K562 (cell line): ENCODE measurements around the gene MRGPRF. TPM values are rescaled to one million over a fixed set of nuclear protein-coding genes. Genes with fewer than 3 reads are reported as not detected.

Experiments
- CBX1 ChIP-seq: sonication (generic); IDR thresholded peaks from 2 replicates; pipeline ENCODE4 v1.6.1; 2016; ENCODE audit warnings: antibody characterized with exemption, low read depth, mild to moderate bottlenecking
- CBX8 ChIP-seq: fragments of 200-600 bp; sonication (generic); IDR thresholded peaks from 2 replicates; pipeline ENCODE4 v1.6.1; 2012; ENCODE audit warnings: borderline replicate concordance, mixed run types, low read depth, mild to moderate bottlenecking, moderate library complexity, mixed read lengths, low read length, control low read depth, inconsistent platforms; ENCODE audit not compliant: poor library complexity, severe bottlenecking; ENCODE audit errors: extremely low read depth
- CEBPB ChIP-seq: fragments of 450-650 bp; IDR thresholded peaks from 2 replicates; pipeline ENCODE4 v1.6.1; 2016; ENCODE audit warnings: missing genetic modification characterization, missing compliant biosample characterization
- JUNB ChIP-seq: fragments of 450-650 bp; formaldehyde crosslinking; conservative IDR thresholded peaks from 2 replicates; pipeline ENCODE4 v1.4.0; 2020; ENCODE audit warnings: mild to moderate bottlenecking
- L3MBTL2 ChIP-seq: fragments of 450-650 bp; IDR thresholded peaks from 2 replicates; pipeline ENCODE4 v1.6.1; 2016; ENCODE audit warnings: mild to moderate bottlenecking, moderate library complexity
- MBD1 ChIP-seq: fragments of 250-450 bp; sonication (Bioruptor Pico); IDR thresholded peaks from 2 replicates; pipeline ENCODE4 v1.8.0; 2022; ENCODE audit warnings: inconsistent platforms
- MEIS2 ChIP-seq: fragments of 450-650 bp; IDR thresholded peaks from 2 replicates; pipeline ENCODE4 v1.6.1; 2014; ENCODE audit warnings: mild to moderate bottlenecking; ENCODE audit not compliant: partially characterized antibody
- NR1H2 ChIP-seq: sonication (generic); formaldehyde crosslinking; IDR thresholded peaks from 2 replicates; pipeline ENCODE4 v1.4.0; 2020; ENCODE audit warnings: mild to moderate bottlenecking, missing genetic modification reagents
- POLR2G ChIP-seq: fragments of 200-400 bp; formaldehyde crosslinking; IDR thresholded peaks from 2 replicates; pipeline ENCODE4 v1.6.1; 2017; ENCODE audit warnings: low read depth, mild to moderate bottlenecking, antibody characterized with exemption, low read length, moderate library complexity
- PTBP1 ChIP-seq: fragments of 200-400 bp; formaldehyde crosslinking; IDR thresholded peaks from 2 replicates; pipeline ENCODE4 v1.6.1; 2017; ENCODE audit warnings: low read depth, low read length
- RB1 ChIP-seq: fragments of 450-650 bp; IDR thresholded peaks from 2 replicates; pipeline ENCODE4 v1.6.1; 2017; ENCODE audit warnings: low read depth, mild to moderate bottlenecking
- RBBP5 ChIP-seq: fragments of 200-600 bp; sonication (generic); IDR thresholded peaks from 2 replicates; pipeline ENCODE4 v1.6.1; 2012; ENCODE audit warnings: borderline replicate concordance, mild to moderate bottlenecking, low read length, control low read depth, inconsistent platforms; ENCODE audit not compliant: insufficient read depth, poor library complexity, severe bottlenecking
- SMARCA5 ChIP-seq: fragments of 450-650 bp; IDR thresholded peaks from 2 replicates; pipeline ENCODE4 v1.6.1; 2016
- SRSF3 ChIP-seq: fragments of 200-400 bp; formaldehyde crosslinking; IDR thresholded peaks from 2 replicates; pipeline ENCODE4 v1.6.1; 2016; ENCODE audit warnings: mild to moderate bottlenecking, low read length, moderate library complexity; ENCODE audit not compliant: insufficient read depth
- TCF3 ChIP-seq: sonication (generic); formaldehyde crosslinking; IDR thresholded peaks from 2 replicates; pipeline ENCODE4 v1.4.0; 2020; ENCODE audit warnings: mild to moderate bottlenecking, missing genetic modification reagents
- TGIF2 ChIP-seq: sonication (generic); formaldehyde crosslinking; IDR thresholded peaks from 2 replicates; pipeline ENCODE4 v1.8.1; 2022; ENCODE audit warnings: mild to moderate bottlenecking, missing genetic modification reagents, moderate library complexity
- ZBTB26 ChIP-seq: fragments of 450-650 bp; formaldehyde crosslinking; IDR thresholded peaks from 2 replicates; pipeline ENCODE4 v1.4.0; 2022; ENCODE audit warnings: missing genetic modification characterization
- polyA plus RNA-seq, 8 experiments: library from polyadenylated mRNA; depleted of rRNA in 4 of 8; stranded (reverse) in 5 of 8; unstranded in 3 of 8; fragments of >200 nt; fragmentation: Nextera tagmentation in 2 of 8; fragmentation: Illumina TruSeq in 1 of 8; extraction: Ambion mirVana in 2 of 8; extraction: Trizol in 1 of 8; gene quantifications; 2 replicates each; pipeline versions ENCODE4 v1.2.1 to v1.2.3, GENCODE V29; 2011 to 2014; ENCODE audit warnings: inconsistent platforms in 1 of 8, missing spikeins in 1 of 8
- total RNA-seq, 7 experiments: library from RNA; depleted of rRNA in 6 of 7; stranded (reverse); fragments of >200 nt in 6 of 7; fragmentation: Illumina TruSeq in 2 of 7; extraction: Trizol in 2 of 7; gene quantifications; 2 replicates each; pipeline versions ENCODE4 v1.2.1 to v1.2.3, GENCODE V29; 2011 to 2021; ENCODE audit warnings: low replicate concordance in 1 of 7
- TF ChIP-seq, protein P1 (sequence below), 3 experiments: fragments of 200-800 bp in 1 of 3; fragments of 250-450 bp in 1 of 3; fragments of 450-650 bp in 1 of 3; sonication (Bioruptor Pico) in 1 of 3; sonication (Bioruptor generic) in 1 of 3; formaldehyde crosslinking in 1 of 3; IDR thresholded peaks; 2 replicates each; pipeline versions ENCODE4 v1.6.1 to v1.8.0; 2016 to 2022; ENCODE audit warnings: mild to moderate bottlenecking in 2 of 3, missing genetic modification characterization in 2 of 3, missing compliant biosample characterization in 1 of 3, moderate library complexity in 1 of 3
- TF ChIP-seq, protein P2 (sequence below): fragments of 250-450 bp; sonication (Bioruptor Pico); IDR thresholded peaks from 2 replicates; pipeline ENCODE4 v1.4.0; 2020; ENCODE audit warnings: mild to moderate bottlenecking

The MRGPRF gene
- total and polyA plus RNA-seq, 9 of the 15 experiments (the other 6 are each of a cell fraction or from before 2014, with no cell fraction given), result not detected

GRCh38 chr11:69048694-69049489 is 35.8 kb upstream of the MRGPRF start, which contains the start of gene TPCN2 (continued):
- TF ChIP-seq MBD1 (CRISPR knock-in tag) (no peak), RBBP5 (peak; percentile 40), TCF3 (CRISPR knock-in tag) (no peak), ZBTB26 (CRISPR knock-in tag) (no peak), PTBP1 (no peak), CBX8 (no peak), NR1H2 (CRISPR knock-in tag) (0 out of 2 replicates have a peak, but pooled peaks have one; percentile 39), SRSF3 (no peak), TGIF2 (CRISPR knock-in tag) (no peak; the same call in 1 of the 2 replicates), MEIS2 (peak; percentile 79), JUNB (CRISPR knock-in tag) (no peak), SMARCA5 (no peak), L3MBTL2 (0 out of 2 replicates have a peak, but pooled peaks have one; percentile 28), CBX1 (no peak), POLR2G (peak; percentile 86), CEBPB (no peak), RB1 (peak; percentile 78)
- TF ChIP-seq, protein P1, sequence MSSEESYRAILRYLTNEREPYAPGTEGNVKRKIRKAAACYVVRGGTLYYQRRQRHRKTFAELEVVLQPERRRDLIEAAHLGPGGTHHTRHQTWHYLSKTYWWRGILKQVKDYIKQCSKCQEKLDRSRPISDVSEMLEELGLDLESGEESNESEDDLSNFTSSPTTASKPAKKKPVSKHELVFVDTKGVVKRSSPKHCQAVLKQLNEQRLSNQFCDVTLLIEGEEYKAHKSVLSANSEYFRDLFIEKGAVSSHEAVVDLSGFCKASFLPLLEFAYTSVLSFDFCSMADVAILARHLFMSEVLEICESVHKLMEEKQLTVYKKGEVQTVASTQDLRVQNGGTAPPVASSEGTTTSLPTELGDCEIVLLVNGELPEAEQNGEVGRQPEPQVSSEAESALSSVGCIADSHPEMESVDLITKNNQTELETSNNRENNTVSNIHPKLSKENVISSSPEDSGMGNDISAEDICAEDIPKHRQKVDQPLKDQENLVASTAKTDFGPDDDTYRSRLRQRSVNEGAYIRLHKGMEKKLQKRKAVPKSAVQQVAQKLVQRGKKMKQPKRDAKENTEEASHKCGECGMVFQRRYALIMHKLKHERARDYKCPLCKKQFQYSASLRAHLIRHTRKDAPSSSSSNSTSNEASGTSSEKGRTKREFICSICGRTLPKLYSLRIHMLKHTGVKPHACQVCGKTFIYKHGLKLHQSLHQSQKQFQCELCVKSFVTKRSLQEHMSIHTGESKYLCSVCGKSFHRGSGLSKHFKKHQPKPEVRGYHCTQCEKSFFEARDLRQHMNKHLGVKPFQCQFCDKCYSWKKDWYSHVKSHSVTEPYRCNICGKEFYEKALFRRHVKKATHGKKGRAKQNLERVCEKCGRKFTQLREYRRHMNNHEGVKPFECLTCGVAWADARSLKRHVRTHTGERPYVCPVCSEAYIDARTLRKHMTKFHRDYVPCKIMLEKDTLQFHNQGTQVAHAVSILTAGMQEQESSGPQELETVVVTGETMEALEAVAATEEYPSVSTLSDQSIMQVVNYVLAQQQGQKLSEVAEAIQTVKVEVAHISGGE (CRISPR knock-in tag; IDR thresholded peaks at IDR 0.05), result 0 out of 6 replicates have a peak, but pooled peaks of 1 of the 3 experiments have one; percentile 9
- TF ChIP-seq, protein P2, sequence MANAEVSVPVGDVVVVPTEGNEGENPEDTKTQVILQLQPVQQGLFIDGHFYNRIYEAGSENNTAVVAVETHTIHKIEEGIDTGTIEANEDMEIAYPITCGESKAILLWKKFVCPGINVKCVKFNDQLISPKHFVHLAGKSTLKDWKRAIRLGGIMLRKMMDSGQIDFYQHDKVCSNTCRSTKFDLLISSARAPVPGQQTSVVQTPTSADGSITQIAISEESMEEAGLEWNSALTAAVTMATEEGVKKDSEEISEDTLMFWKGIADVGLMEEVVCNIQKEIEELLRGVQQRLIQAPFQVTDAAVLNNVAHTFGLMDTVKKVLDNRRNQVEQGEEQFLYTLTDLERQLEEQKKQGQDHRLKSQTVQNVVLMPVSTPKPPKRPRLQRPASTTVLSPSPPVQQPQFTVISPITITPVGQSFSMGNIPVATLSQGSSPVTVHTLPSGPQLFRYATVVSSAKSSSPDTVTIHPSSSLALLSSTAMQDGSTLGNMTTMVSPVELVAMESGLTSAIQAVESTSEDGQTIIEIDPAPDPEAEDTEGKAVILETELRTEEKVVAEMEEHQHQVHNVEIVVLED, result peak; percentile 29; the same call in 1 of the 2 replicates
